Right cardiac atrium (tissue), 5 donors: ENCODE results near the gene KCNT2. TPM values are rescaled to one million over a fixed set of nuclear protein-coding genes. Genes with fewer than 3 reads are reported as not detected.

Experiments
- ATAC-seq, 2 donors: fragments of 200-7000 bp; cut with Tn5 transposase; one replicate each; pipeline versions ENCODE4 v1.8.0 to v1.9.1; 2020; ENCODE audit warnings: moderate library complexity in 2 of 2, mild to moderate bottlenecking in 1 of 2
- DNase-seq, 3 donors: peaks; one replicate each; pipeline ENCODE4 v3.0.0-alpha.2; 2020
- H3K27ac ChIP-seq: one replicate; pipeline ENCODE4 v1.5.1; 2013; ENCODE audit warnings: mild to moderate bottlenecking, low read length, control low read depth, moderate library complexity
- H3K27me3 ChIP-seq: one replicate; pipeline ENCODE4 v1.6.1; 2013; ENCODE audit not compliant: control insufficient read depth, insufficient read depth
- H3K4me1 ChIP-seq: one replicate; pipeline ENCODE4 v1.6.1; 2013; ENCODE audit warnings: low read length; ENCODE audit not compliant: control insufficient read depth, insufficient read depth
- H3K4me3 ChIP-seq: one replicate; pipeline ENCODE4 v1.5.1; 2013; ENCODE audit warnings: low read length, control low read depth
- H3K9me3 ChIP-seq: one replicate; pipeline ENCODE4 v1.6.1; 2013; ENCODE audit warnings: low read length; ENCODE audit not compliant: control insufficient read depth
- WGBS: extraction: QIAGEN DNeasy Blood & Tissue Kit; methylation state at CpG from one replicate; pipeline ENCODE4 v1.1.7; 2013; 5-methylcytosine and 5-hydroxymethylcytosine counted together
- intact Hi-C, 4 donors: fragments of 100-400 bp; cut with DNase I; formaldehyde crosslinking; loops; one replicate each; pipeline versions ENCODE4 v1.11.0 to v1.14.0; 2022 to 2023
- polyA plus RNA-seq: library from polyadenylated mRNA; stranded (reverse); fragments of 200-250 nt; gene quantifications from one replicate; pipeline ENCODE4 v1.2.3, GENCODE V29; 2013
- total RNA-seq, 4 donors: library from RNA; stranded (reverse); fragmentation: NEBNext Ultra II Directional; extraction: Animal tissue kit (Norgen Biotek cat#: 25700); gene quantifications; one replicate each; pipeline ENCODE4 v1.2.1, GENCODE V29; 2021
- donor health status: healthy with polysubstance abuse.
- donor health status: DM: no; HTN: yes; CAD: no.
- donor health status: DM: no; HTN: no; CAD: no.
- donor health status: DM: no; HTN: yes; CAD: no; lungs with severe emphysema.
- donor health status: DM: yes; HTN: yes; CAD: no.

KCNT2 gene
- total and polyA plus RNA-seq, 5 donors, result 1.9 to 7.1 (median 4.1) TPM

GRCh38 chr1:196366817-196367495 lies 241.3 kb downstream of the KCNT2 start:
- H3K4me3 ChIP-seq, result no peak overlapping the region
- no peak for ATAC-seq
- 72% methylated on average over 5 of the region's 5 CpGs for WGBS

DNA sequence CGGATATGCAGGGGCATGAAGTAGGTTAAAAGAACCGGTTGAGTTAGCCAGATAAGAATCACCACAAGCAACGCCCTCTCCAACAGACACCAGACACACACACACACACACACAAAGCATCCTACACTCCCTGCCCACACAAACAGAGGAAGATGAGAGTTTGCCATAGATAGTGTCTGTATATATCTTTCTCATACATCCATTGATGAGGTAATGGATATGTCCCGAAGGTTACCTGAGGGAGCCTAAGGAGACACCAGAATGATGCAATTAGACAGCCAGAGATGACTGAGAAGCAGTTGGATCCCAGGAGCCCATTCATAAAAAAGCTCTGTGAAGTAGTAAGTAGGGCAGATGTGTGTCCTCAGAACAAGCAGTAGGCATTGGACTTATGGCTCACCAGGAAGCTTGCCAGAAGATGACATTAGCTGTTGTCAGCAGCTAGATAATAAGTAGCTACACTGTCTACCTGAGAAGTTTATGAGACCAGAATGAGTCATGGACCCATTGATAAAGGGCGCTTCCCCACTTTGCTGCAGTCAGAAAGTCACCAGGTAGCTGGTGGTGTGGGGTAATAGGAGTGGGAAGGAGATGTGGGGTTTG lies 247.0 kb downstream of the KCNT2 start:
- no peaks in the 10 kb centered on the region for H3K9me3 ChIP-seq
- no peaks in the 10 kb centered on the region for H3K27me3 ChIP-seq
- H3K4me1 ChIP-seq, result no peaks in the 10 kb centered on the region
- H3K4me3 ChIP-seq, result no peak overlapping the region
- DNase-seq, result no peak
- WGBS, result 88% methylated on average over 5 of the region's 5 CpGs
- no peak for ATAC-seq
- intact Hi-C loops, result no loop called here
- no peak overlapping the region for H3K27ac ChIP-seq

More at GRCh38 chr1:196366817-196367495, 241.3 kb downstream of the KCNT2 start:
- no peak for DNase-seq
- no peak overlapping the region for H3K27ac ChIP-seq
- no peaks in the 10 kb centered on the region for H3K9me3 ChIP-seq
- no peaks in the 10 kb centered on the region for H3K27me3 ChIP-seq
- no peaks in the 10 kb centered on the region for H3K4me1 ChIP-seq
- intact Hi-C loops, result no loop called here

DNA sequence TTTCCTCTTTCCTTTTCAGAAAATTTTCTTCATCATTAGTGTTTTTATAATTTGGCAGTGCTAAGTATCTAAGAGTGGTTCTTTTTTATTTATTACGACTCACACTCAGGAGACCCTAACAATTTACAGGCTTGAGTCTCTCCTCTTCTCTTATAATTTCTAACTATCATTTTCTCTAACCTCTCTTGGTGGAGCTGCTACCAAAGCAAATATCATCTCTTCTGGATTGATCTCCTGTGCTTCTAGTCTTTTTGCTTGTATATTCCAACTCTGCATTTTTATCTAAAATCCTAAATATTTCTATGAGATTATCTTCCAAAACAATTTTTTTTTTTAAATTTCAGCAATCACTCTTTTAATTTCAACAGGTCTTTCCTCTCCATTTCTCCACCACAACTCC lies 250.3 kb downstream of the KCNT2 start:
- 88% methylated on average over 1 of the region's 1 CpG for WGBS

DNA sequence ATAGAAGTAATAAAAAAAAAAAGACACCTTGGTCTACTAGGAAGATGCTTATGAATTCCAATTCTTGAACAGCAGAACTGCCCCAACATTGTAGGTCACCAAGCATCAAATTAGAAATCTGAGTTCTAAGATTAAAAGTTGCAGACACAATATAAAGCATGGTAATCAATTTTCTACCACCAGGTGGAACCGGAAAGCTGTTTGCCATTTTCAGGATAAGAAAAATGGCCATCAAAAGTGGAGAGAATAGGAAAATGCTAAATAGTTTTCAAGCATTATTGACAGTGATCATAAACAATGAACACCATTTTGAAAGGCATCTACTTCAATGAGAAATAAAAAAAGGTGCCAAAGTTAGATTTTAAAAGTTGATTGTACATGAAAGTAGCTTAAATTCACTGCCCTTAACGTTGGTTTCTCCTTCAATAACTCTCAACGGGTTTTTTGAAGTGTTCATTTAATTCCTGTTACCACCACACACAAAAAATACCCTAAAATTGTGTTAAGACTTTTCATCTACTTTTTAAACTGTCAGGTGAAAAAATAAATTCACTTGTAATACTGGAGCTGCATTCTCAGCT lies 252.9 kb downstream of the KCNT2 start:
- no peaks in the 10 kb centered on the region for H3K27me3 ChIP-seq
- no peaks in the 10 kb centered on the region for H3K4me1 ChIP-seq
- no peaks in the 10 kb centered on the region for H3K9me3 ChIP-seq
- no peak for DNase-seq
- WGBS, result 53% methylated on average over 3 of the region's 3 CpGs
- H3K27ac ChIP-seq, result no peak overlapping the region
- intact Hi-C loops, result no loop called here
- H3K4me3 ChIP-seq, result no peak overlapping the region
- no peak for ATAC-seq

More for the DNA sequence above, 250.3 kb downstream of the KCNT2 start:
- H3K9me3 ChIP-seq, result no peaks in the 10 kb centered on the region
- H3K4me3 ChIP-seq, result no peak overlapping the region
- H3K27ac ChIP-seq, result no peak overlapping the region
- ATAC-seq, result no peak
- H3K4me1 ChIP-seq, result no peaks in the 10 kb centered on the region
- no peaks in the 10 kb centered on the region for H3K27me3 ChIP-seq
- intact Hi-C loops, result no loop called here
- no peak for DNase-seq

- Histone ChIP-seq H3K4me3 (no peak overlapping the region), H3K27me3 (no peaks in the 10 kb centered on the region), H3K4me1 (no peaks in the 10 kb centered on the region), H3K9me3 (no peaks in the 10 kb centered on the region), H3K27ac (no peak overlapping the region)
- no peak for ATAC-seq
- intact Hi-C loops, result no loop called here
- 41% methylated on average over 2 of the region's 2 CpGs for WGBS
- DNase-seq, result no peak
Observed at GRCh38 chr1:196344453-196344852, 263.8 kb downstream of the KCNT2 start.

DNA sequence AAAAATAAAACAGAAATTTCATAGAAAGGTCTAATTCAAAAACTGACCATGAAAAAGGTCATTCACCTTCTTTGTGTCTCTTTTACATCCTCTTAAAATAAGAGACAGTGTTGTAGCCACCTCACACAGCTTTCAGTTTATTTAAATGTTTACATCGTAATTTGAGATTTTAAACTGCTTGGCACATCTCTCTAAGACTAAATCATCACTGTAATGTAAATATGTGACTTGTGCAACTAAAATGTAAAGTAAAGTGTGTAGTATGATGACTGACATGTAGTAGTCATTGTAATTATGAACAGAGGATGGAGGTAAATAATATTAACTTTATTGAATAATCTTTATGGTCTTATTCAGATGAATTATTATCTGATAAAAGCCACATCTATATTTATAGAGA lies 283.9 kb downstream of the KCNT2 start:
- H3K4me3 ChIP-seq, result no peak overlapping the region
- intact Hi-C loops, result no loop called here
- no peaks in the 10 kb centered on the region for H3K9me3 ChIP-seq
- WGBS, result 83% methylated on average over 1 of the region's 1 CpG
- ATAC-seq (no peak), DNase-seq (no peak)
- H3K27ac ChIP-seq, result no peak overlapping the region
- H3K27me3 ChIP-seq, result no peaks in the 10 kb centered on the region
- H3K4me1 ChIP-seq, result no peaks in the 10 kb centered on the region

GRCh38 chr1:196323869-196324268 lies 284.4 kb downstream of the KCNT2 start:
- DNase-seq (no peak), ATAC-seq (no peak)
- 83% methylated on average over 3 of the region's 3 CpGs for WGBS
- Histone ChIP-seq H3K9me3 (no peaks in the 10 kb centered on the region), H3K27me3 (no peaks in the 10 kb centered on the region), H3K27ac (no peak overlapping the region), H3K4me3 (no peak overlapping the region), H3K4me1 (no peaks in the 10 kb centered on the region)
- intact Hi-C loops, result no loop called here

DNA sequence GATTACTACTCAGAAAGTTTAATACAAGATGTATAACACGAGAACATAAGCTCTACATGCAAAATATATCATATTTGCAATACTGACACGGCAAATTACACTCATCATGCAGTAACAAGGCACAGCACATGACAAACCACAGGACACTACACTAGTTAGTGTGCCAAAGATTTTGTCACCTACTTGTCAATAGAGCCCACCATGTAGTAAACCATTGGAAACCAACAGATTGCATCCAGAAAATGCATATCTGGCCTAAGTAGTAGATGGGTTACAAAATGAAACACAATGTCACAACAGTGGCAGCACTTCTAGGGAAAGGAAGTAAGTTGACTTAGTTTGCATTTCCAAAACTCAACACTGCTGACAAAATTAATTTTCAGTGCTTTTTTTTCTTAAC lies 288.9 kb downstream of the KCNT2 start:
- Histone ChIP-seq H3K9me3 (no peaks in the 10 kb centered on the region), H3K27me3 (no peaks in the 10 kb centered on the region), H3K4me1 (no peaks in the 10 kb centered on the region), H3K4me3 (no peak overlapping the region), H3K27ac (no peak overlapping the region)
- intact Hi-C loops, result no loop called here
- no peak for DNase-seq
- no peak for ATAC-seq
- 78% methylated on average over 2 of the region's 2 CpGs for WGBS

DNA sequence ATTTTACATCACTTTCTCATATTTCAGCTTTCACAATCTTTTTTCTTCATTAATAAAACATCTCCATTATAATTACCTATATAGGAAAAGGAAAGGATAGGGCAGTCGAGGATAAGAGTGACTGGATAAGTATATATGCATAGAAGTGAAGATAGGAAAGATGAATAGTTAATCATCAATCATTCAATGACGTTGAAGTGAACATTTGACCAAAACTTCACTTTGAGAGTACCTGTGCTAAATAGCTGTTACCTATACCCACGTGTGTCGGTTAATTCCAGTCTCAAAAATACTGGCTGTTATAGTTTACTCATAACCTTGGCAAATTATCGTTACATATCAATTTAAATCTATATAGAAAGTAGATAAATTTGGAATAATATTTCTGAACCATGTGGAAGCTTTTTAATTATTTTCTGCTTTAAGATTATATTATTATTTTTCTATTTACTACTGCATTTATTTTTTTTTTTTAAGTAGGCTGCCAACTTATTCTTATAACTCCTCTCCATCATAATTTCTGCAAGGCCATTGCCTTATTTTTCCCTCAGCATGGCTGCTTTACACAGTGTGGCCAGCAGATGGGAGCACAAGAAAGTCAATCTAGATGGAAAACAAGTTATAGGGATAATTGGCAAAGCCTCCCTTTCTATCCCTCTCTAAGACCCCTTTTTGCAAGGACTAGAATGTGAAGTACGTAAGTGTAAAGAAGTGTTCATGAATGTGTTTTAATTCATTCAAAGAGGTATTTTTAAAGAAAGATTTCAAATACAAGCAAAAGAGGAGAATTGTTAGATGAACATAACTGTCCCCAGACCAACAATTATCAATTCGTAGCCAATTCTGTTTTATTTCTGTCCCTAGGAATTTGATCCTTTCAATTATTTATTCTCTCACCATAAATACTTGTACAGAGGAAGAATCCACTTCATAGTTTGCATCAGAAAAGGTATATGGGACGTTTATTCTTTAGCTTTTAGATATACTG lies 290.4 kb downstream of the KCNT2 start:
- Histone ChIP-seq H3K27ac (no peak overlapping the region), H3K4me3 (no peak overlapping the region), H3K4me1 (no peaks in the 10 kb centered on the region), H3K9me3 (no peaks in the 10 kb centered on the region), H3K27me3 (no peaks in the 10 kb centered on the region)
- WGBS, result 73% methylated on average over 8 of the region's 8 CpGs
- intact Hi-C loops, result no loop called here
- ATAC-seq, result no peak
- peak in 2 of 3 donors; percentile 13 to 55 for DNase-seq

DNA sequence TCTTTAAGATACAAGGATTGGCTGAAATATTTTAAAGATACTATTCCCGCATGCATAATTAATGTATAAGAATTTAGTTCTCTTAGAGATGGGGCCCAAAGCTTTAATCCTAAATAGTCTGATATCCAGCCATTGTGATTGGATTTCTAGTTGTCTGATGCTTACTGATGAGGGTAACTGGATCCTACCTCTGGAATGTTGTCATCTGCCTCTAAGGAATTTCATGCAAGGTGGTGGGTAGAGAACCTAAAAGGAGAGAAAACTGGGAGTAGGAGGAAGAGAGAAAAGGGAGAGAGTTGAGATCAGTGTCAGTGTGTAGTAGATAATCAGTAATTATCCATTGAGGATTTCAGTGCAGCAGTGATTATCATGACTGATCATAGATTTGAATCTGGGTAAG lies 295.5 kb downstream of the KCNT2 start:
- Histone ChIP-seq H3K4me1 (no peaks in the 10 kb centered on the region), H3K9me3 (no peaks in the 10 kb centered on the region), H3K4me3 (no peak overlapping the region), H3K27ac (no peak overlapping the region), H3K27me3 (no peaks in the 10 kb centered on the region)
- intact Hi-C loops, result no loop called here
- ATAC-seq, result no peak
- 91% methylated on average over 1 of the region's 1 CpG for WGBS
- DNase-seq, result no peak

- no peaks in the 10 kb centered on the region for H3K4me1 ChIP-seq
- 58% methylated on average over 1 of the region's 1 CpG for WGBS
- no peak overlapping the region for H3K27ac ChIP-seq
- no peaks in the 10 kb centered on the region for H3K27me3 ChIP-seq
- no peak overlapping the region for H3K4me3 ChIP-seq
- no peak for ATAC-seq
- DNase-seq, result no peak
- intact Hi-C loops, result loop anchor here in 1 of 4 donors (5.0 kb wide), 1 partner anchor 157 kb away; no protein-coding TSS in a partner anchor
- no peaks in the 10 kb centered on the region for H3K9me3 ChIP-seq
Observed at GRCh38 chr1:196309386-196309785, 298.9 kb downstream of the KCNT2 start.
